ENCODE data around the gene HACD2. TPM values are rescaled to one million over a fixed set of nuclear protein-coding genes. Genes with fewer than 3 reads are reported as not detected.

HACD2 gene
- total and polyA plus RNA-seq, 9 of the 15 experiments (the other 6 are each of a cell fraction or from before 2014, with no cell fraction given): 1.3 to 10.5 (median 3.8) TPM

GRCh38 chr3:123446610-123447109 lies 138.2 kb downstream of the HACD2 start:
- H4K20me1 ChIP-seq (replicated peaks; ENCODE audit: control insufficient read depth, insufficient read depth, low read length): peaks cover 6% of the 10 kb centered on the region; the same call in 1 of the 2 replicates
- ATAC-seq: no peak
- H3K27ac ChIP-seq (ENCODE audit: extremely low read depth, low read depth, low read length): no peak overlapping the region
- no peak for FAIRE-seq
- BruUV-seq (replicated peaks): no TSS peak
- no peak overlapping the region for H3K9ac ChIP-seq (ENCODE audit: insufficient read depth in 1 of 2, low read depth in 2 of 2, low read length in 2 of 2)
- DNase-seq (ENCODE audit: extremely low read depth in 1 of 4, low spot score in 3 of 4): no peak
- no peak overlapping the region for H2AFZ ChIP-seq (ENCODE audit: low read depth, low read length)
- no peak overlapping the region for H3K4me2 ChIP-seq (ENCODE audit: insufficient read depth, low read length)
- H3K79me2 ChIP-seq (ENCODE audit: control insufficient read depth, insufficient read depth, low read length): no peaks in the 10 kb centered on the region
- H3K4me3 ChIP-seq: no peak overlapping the region
- peaks cover 3% of the 10 kb centered on the region for H3K9me1 ChIP-seq (ENCODE audit: control insufficient read depth, insufficient read depth, low read length)
- in situ Hi-C loops (cut with MboI) (no loop called here), intact Hi-C loops (cut with micrococcal nuclease) (no loop called here)
- POLR2A ChIA-PET: interaction anchor here (0.6 kb wide), 2 partner anchors 120 to 182 kb away, joined by 3 to 4 read pairs; no protein-coding TSS in a partner anchor
- H3K9me3 ChIP-seq (replicated peaks; ENCODE audit: control insufficient read depth, insufficient read depth, low read depth, low read length): no peaks in the 10 kb centered on the region
- CTCF ChIA-PET (ENCODE audit: low intra/inter-chr PET ratio): no interaction called here
- 2% methylated on average over 6 of the region's 6 CpGs for WGBS (ENCODE audit: insufficient coverage, low coverage, missing lambda C conversion rate)
- H3K27me3 ChIP-seq (ENCODE audit: control insufficient read depth in 2 of 2, insufficient read depth in 2 of 2, low read length in 2 of 2): peaks cover 0 to 29% of the 10 kb centered on the region in 2 experiments; a peak in 2 of 5 replicates
- H3K36me3 ChIP-seq (ENCODE audit: control insufficient read depth, insufficient read depth, low read length): no peaks in the 10 kb centered on the region
- TF ChIP-seq MEF2A (IDR thresholded peaks at IDR 0.05; ENCODE audit: control insufficient read depth, low read depth, low read length) (no peak), ARID4B (CRISPR knock-in tag; IDR thresholded peaks at IDR 0.05) (no peak), BRF1 (IDR thresholded peaks at IDR 0.05; ENCODE audit: borderline replicate concordance, extremely low read depth, insufficient read length) (no peak), NFYB (IDR thresholded peaks at IDR 0.05; ENCODE audit: extremely low read depth, insufficient read length) (no peak), ETS2 (tag; IDR thresholded peaks at IDR 0.05; ENCODE audit: borderline replicate concordance, poor library complexity, severe bottlenecking) (no peak), GTF2F1 (IDR thresholded peaks at IDR 0.05; ENCODE audit: low read depth, low read length) (no peak), TBP (optimal IDR thresholded peaks at IDR 0.05; ENCODE audit: low read depth, low read length) (no peak), ARID2 (IDR thresholded peaks at IDR 0.05) (no peak)
- TF ChIP-seq, protein P1, sequence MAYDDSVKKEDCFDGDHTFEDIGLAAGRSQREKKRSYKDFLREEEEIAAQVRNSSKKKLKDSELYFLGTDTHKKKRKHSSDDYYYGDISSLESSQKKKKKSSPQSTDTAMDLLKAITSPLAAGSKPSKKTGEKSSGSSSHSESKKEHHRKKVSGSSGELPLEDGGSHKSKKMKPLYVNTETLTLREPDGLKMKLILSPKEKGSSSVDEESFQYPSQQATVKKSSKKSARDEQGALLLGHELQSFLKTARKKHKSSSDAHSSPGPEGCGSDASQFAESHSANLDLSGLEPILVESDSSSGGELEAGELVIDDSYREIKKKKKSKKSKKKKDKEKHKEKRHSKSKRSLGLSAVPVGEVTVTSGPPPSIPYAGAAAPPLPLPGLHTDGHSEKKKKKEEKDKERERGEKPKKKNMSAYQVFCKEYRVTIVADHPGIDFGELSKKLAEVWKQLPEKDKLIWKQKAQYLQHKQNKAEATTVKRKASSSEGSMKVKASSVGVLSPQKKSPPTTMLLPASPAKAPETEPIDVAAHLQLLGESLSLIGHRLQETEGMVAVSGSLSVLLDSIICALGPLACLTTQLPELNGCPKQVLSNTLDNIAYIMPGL (CRISPR knock-in tag; IDR thresholded peaks at IDR 0.05): no peak
- TF ChIP-seq, protein P2, sequence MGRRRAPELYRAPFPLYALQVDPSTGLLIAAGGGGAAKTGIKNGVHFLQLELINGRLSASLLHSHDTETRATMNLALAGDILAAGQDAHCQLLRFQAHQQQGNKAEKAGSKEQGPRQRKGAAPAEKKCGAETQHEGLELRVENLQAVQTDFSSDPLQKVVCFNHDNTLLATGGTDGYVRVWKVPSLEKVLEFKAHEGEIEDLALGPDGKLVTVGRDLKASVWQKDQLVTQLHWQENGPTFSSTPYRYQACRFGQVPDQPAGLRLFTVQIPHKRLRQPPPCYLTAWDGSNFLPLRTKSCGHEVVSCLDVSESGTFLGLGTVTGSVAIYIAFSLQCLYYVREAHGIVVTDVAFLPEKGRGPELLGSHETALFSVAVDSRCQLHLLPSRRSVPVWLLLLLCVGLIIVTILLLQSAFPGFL (CRISPR knock-in tag; IDR thresholded peaks at IDR 0.05): no peak
- TF ChIP-seq, protein P3, sequence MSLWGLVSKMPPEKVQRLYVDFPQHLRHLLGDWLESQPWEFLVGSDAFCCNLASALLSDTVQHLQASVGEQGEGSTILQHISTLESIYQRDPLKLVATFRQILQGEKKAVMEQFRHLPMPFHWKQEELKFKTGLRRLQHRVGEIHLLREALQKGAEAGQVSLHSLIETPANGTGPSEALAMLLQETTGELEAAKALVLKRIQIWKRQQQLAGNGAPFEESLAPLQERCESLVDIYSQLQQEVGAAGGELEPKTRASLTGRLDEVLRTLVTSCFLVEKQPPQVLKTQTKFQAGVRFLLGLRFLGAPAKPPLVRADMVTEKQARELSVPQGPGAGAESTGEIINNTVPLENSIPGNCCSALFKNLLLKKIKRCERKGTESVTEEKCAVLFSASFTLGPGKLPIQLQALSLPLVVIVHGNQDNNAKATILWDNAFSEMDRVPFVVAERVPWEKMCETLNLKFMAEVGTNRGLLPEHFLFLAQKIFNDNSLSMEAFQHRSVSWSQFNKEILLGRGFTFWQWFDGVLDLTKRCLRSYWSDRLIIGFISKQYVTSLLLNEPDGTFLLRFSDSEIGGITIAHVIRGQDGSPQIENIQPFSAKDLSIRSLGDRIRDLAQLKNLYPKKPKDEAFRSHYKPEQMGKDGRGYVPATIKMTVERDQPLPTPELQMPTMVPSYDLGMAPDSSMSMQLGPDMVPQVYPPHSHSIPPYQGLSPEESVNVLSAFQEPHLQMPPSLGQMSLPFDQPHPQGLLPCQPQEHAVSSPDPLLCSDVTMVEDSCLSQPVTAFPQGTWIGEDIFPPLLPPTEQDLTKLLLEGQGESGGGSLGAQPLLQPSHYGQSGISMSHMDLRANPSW (CRISPR knock-in tag; IDR thresholded peaks at IDR 0.05): no peak
- peaks cover 0 to 24% of the 10 kb centered on the region in 2 experiments; a peak in 2 of 5 replicates for H3K4me1 ChIP-seq (replicated peaks in 1 of 2; ENCODE audit: control insufficient read depth in 2 of 2, insufficient read depth in 2 of 2, low read length in 2 of 2)
